Esophagus squamous epithelium (tissue), 4 donors: ENCODE measurements around the gene PDZD4.

Experiments
- CTCF ChIP-seq, 6 experiments: fragments of 450-650 bp in 4 of 6; fragments of 200-600 bp in 2 of 6; sonication (generic) in 2 of 6; IDR thresholded peaks; one replicate each; pipeline ENCODE4 v1.5.1; 2016 to 2019; ENCODE audit warnings: antibody characterized with exemption in 6 of 6, mild to moderate bottlenecking in 4 of 6, moderate library complexity in 4 of 6
- POLR2A ChIP-seq, 4 donors: fragments of 450-650 bp; IDR thresholded peaks; one replicate each; pipeline ENCODE4 v1.6.1; 2017; ENCODE audit warnings: antibody characterized with exemption in 4 of 4, mild to moderate bottlenecking in 4 of 4, moderate library complexity in 3 of 4

GRCh38 chrX:153762626-153763173 is 67.6 kb downstream of the PDZD4 start:
- no peak for TF ChIP-seq CTCF (IDR thresholded peaks at IDR 0.05)
- TF ChIP-seq POLR2A (IDR thresholded peaks at IDR 0.05), result no peak
